ENCODE data around the gene PTPRT. TPM values are rescaled to one million over a fixed set of nuclear protein-coding genes. Genes with fewer than 3 reads are reported as not detected.

The PTPRT gene
- total and polyA plus RNA-seq, 2 donors (not counting 1 experiment from before 2014, with no cell fraction given) = not detected

DNA sequence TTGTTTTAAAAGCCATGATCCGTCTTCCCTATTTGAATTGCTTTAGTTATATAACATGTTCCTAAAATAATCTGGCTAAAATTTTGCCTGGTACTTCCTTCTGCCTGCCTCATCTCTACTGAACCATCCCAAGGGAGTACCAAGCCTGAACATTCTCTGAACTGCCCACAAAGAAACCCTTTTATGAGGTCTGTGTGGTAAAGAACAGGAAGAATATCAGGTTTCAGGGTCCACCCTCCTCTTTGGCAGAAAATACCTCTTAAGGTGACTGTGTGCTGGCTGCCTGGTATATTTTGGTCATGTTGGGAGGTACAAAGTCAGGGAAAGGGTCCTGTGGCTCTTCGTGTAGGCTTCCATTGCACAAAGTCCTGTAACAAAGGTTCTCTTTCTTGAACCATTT is 997.4 kb downstream of the PTPRT start:
- no peaks in the 10 kb centered on the region for H4K20me1 ChIP-seq (ENCODE audit: control insufficient read depth, extremely low read depth, insufficient read depth, low read length)
- H3K4me1 ChIP-seq (ENCODE audit: control insufficient read depth, extremely low read depth, insufficient read depth, low read length) = no peaks in the 10 kb centered on the region
- H3K27me3 ChIP-seq (ENCODE audit: control insufficient read depth, insufficient read depth, low read length) = no peaks in the 10 kb centered on the region
- H3K9ac ChIP-seq (ENCODE audit: insufficient read depth, low read length) = no peak overlapping the region
- no peaks in the 10 kb centered on the region for H3K79me2 ChIP-seq (ENCODE audit: control insufficient read depth, insufficient read depth, low read length)
- no peak overlapping the region for H3K27ac ChIP-seq (ENCODE audit: insufficient read depth, low read length)
- no peak overlapping the region for H3K4me3 ChIP-seq (replicated peaks in 1 of 4; ENCODE audit: control extremely low read depth in 1 of 4, insufficient read depth in 1 of 4, low read depth in 3 of 4, low read length in 4 of 4)
- no peaks in the 10 kb centered on the region for H3K36me3 ChIP-seq (ENCODE audit: control insufficient read depth, insufficient read depth, low read length)
- H3K4me2 ChIP-seq (ENCODE audit: extremely low read depth, insufficient read depth, low read length) = no peak overlapping the region
- H2AFZ ChIP-seq (ENCODE audit: low read length) = no peak overlapping the region
- H3K9me3 ChIP-seq (ENCODE audit: control insufficient read depth, insufficient read depth, low read depth, low read length) = no peaks in the 10 kb centered on the region
- no peak for DNase-seq (ENCODE audit: low read depth in 2 of 2)
- TF ChIP-seq EZH2 (IDR thresholded peaks at IDR 0.05; ENCODE audit: low read length, missing control alignments) = no peak
- TF ChIP-seq, protein P1, sequence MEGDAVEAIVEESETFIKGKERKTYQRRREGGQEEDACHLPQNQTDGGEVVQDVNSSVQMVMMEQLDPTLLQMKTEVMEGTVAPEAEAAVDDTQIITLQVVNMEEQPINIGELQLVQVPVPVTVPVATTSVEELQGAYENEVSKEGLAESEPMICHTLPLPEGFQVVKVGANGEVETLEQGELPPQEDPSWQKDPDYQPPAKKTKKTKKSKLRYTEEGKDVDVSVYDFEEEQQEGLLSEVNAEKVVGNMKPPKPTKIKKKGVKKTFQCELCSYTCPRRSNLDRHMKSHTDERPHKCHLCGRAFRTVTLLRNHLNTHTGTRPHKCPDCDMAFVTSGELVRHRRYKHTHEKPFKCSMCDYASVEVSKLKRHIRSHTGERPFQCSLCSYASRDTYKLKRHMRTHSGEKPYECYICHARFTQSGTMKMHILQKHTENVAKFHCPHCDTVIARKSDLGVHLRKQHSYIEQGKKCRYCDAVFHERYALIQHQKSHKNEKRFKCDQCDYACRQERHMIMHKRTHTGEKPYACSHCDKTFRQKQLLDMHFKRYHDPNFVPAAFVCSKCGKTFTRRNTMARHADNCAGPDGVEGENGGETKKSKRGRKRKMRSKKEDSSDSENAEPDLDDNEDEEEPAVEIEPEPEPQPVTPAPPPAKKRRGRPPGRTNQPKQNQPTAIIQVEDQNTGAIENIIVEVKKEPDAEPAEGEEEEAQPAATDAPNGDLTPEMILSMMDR (conservative IDR thresholded peaks at IDR 0.05 in 1 of 2, IDR thresholded peaks at IDR 0.05 in 1 of 2; ENCODE audit: low read depth in 1 of 2, low read length in 2 of 2) = no peak

DNA sequence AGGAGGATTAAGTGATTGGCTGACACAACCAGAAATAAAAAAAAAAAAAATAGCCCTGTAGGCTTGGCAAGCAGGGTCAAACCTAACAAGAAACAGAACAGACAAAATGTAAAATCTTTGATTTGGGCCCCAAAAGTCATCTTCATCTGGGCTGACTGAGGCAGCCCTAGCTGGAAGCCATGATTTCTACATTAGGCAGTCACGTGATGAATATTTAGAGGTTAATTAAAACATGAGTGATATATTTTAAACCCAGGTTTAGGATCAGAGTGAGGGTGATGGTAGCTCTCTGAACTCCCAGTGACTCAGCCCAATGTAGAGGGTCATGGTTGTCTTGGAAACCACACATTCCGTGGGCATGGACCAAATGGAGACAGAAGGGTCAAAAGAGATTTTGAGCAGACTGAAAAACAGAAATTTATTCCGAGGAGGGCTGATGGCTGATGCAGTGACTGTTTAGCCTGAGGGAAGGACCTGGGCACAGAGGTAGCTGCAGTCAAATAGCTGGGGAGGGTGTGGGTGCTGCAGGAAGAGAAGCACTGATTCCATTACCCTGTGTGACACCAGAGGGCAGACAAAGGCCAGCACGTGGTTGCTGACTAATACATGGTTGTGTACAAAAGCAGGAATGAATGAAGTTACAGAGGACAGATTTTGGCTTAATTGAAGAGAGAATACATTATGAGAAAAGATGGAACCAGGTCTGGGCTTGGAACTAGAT is 998.4 kb downstream of the PTPRT start:
- Histone ChIP-seq H3K4me3 (replicated peaks in 1 of 4; ENCODE audit: control extremely low read depth in 1 of 4, insufficient read depth in 1 of 4, low read depth in 3 of 4, low read length in 4 of 4) (no peak overlapping the region), H3K36me3 (ENCODE audit: control insufficient read depth, insufficient read depth, low read length) (no peaks in the 10 kb centered on the region), H3K9ac (ENCODE audit: insufficient read depth, low read length) (no peak overlapping the region), H2AFZ (ENCODE audit: low read length) (no peak overlapping the region), H4K20me1 (ENCODE audit: control insufficient read depth, extremely low read depth, insufficient read depth, low read length) (no peaks in the 10 kb centered on the region), H3K4me1 (ENCODE audit: control insufficient read depth, extremely low read depth, insufficient read depth, low read length) (no peaks in the 10 kb centered on the region), H3K9me3 (ENCODE audit: control insufficient read depth, insufficient read depth, low read depth, low read length) (no peaks in the 10 kb centered on the region), H3K79me2 (ENCODE audit: control insufficient read depth, insufficient read depth, low read length) (no peaks in the 10 kb centered on the region), H3K4me2 (ENCODE audit: extremely low read depth, insufficient read depth, low read length) (no peak overlapping the region), H3K27me3 (ENCODE audit: control insufficient read depth, insufficient read depth, low read length) (no peaks in the 10 kb centered on the region), H3K27ac (ENCODE audit: insufficient read depth, low read length) (no peak overlapping the region)
- no peak for DNase-seq (ENCODE audit: low read depth in 2 of 2)
- TF ChIP-seq, protein P1 (conservative IDR thresholded peaks at IDR 0.05 in 1 of 2, IDR thresholded peaks at IDR 0.05 in 1 of 2; ENCODE audit: low read depth in 1 of 2, low read length in 2 of 2) = no peak
- no peak for TF ChIP-seq EZH2 (IDR thresholded peaks at IDR 0.05; ENCODE audit: low read length, missing control alignments)

DNA sequence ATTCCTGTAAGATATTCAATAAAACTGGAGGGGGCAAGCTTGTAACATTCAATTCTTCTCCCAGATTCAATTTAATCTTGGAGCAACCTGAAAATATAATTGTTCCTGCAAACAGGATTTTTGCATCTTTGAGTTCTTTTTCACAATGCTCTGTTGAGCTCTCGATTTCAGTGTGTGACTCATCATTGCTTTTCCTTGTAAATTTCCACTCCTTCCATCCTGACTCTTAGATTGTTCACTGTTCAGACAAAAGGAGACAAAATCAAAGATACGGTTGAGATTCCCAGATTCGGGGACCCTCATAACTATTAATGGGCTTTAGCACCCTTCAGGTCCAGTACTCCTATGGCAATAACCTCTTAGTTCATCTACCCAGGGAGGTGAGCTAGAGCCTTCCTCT is 999.6 kb downstream of the PTPRT start:
- no peak for DNase-seq (ENCODE audit: low read depth in 2 of 2)
- H3K27ac ChIP-seq (ENCODE audit: insufficient read depth, low read length) = no peak overlapping the region
- H3K4me1 ChIP-seq (ENCODE audit: control insufficient read depth, extremely low read depth, insufficient read depth, low read length) = no peaks in the 10 kb centered on the region
- no peak overlapping the region for H3K9ac ChIP-seq (ENCODE audit: insufficient read depth, low read length)
- no peak overlapping the region for H3K4me3 ChIP-seq (replicated peaks in 1 of 4; ENCODE audit: control extremely low read depth in 1 of 4, insufficient read depth in 1 of 4, low read depth in 3 of 4, low read length in 4 of 4)
- no peak overlapping the region for H3K4me2 ChIP-seq (ENCODE audit: extremely low read depth, insufficient read depth, low read length)
- H2AFZ ChIP-seq (ENCODE audit: low read length) = no peak overlapping the region
- H3K79me2 ChIP-seq (ENCODE audit: control insufficient read depth, insufficient read depth, low read length) = no peaks in the 10 kb centered on the region
- H3K36me3 ChIP-seq (ENCODE audit: control insufficient read depth, insufficient read depth, low read length) = no peaks in the 10 kb centered on the region
- TF ChIP-seq EZH2 (IDR thresholded peaks at IDR 0.05; ENCODE audit: low read length, missing control alignments) = no peak
- TF ChIP-seq, protein P1 (conservative IDR thresholded peaks at IDR 0.05 in 1 of 2, IDR thresholded peaks at IDR 0.05 in 1 of 2; ENCODE audit: low read depth in 1 of 2, low read length in 2 of 2) = no peak
- no peaks in the 10 kb centered on the region for H4K20me1 ChIP-seq (ENCODE audit: control insufficient read depth, extremely low read depth, insufficient read depth, low read length)
- no peaks in the 10 kb centered on the region for H3K9me3 ChIP-seq (ENCODE audit: control insufficient read depth, insufficient read depth, low read depth, low read length)
- no peaks in the 10 kb centered on the region for H3K27me3 ChIP-seq (ENCODE audit: control insufficient read depth, insufficient read depth, low read length)
